Measurements from ENCODE around the gene TRMT1L.
"Not testable (repeated sequence)": the region's sequence is repeated elsewhere in the genome, so short reads cannot be mapped to it uniquely, and the experiment has no call there.

The TRMT1L gene

DNA sequence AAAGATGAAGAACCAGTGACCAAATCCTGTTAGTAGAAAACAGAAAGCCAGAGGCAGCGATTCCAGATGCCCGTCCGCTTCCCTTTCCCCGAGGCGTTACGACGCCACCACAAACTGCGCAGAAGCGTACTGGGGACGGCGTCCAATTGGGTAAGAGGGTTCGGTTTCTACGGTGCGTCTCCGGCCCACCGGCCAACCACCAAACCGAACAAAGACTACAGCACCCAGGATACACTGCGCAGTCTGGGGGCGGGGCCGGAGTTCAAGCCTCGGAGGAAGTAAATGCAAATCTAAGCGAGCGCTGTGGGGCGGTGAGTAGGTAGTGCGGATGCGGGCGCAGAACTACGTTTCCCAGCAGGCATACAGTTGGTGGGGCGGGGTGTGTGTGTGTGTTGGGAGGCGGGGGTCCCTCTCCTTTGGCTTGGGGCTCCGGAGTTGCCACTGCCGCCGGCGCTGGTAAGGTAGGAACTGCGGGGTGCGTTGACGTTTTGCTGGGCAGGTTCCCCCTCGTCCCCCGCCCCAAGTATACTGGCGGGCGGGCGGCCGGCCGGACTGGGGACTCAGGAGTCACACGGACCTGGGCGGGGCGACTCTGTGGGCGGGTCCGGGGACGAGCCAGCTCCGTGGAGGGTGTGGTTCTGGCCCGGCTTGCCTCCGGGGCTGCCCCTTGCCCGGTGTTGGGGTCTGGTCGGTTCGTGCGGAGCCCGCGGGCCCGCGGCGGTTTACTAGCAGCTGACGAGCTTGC is at the start of gene TRMT1L, which contains the start of gene SWT1:
Gene TRMT1L, minus strand, starts transcription at position 100 of the 745 bp plus-strand sequence. CDS start 241 bp downstream, outside the sequence.
Gene SWT1, plus strand, starts transcription at position 314 of the 745 bp plus-strand sequence. CDS start 3,675 bp downstream, outside the sequence.
- Mint-ChIP-seq H3K4me3 (peak within 1 kb of the TSS; percentile 98), H3K27me3 (no peaks in the 10 kb centered on the region), H3K9me3 (no peaks in the 10 kb centered on the region), H3K4me1 (peaks cover 57% of the 10 kb centered on the region), H3K36me3 (peaks cover 5% of the 10 kb centered on the region), H3K27ac (peak within 1 kb of the TSS; percentile 97)

- H3K36me3 Mint-ChIP-seq = peaks cover 33% of the 10 kb centered on the region
Measured at GRCh38 chr1:185200889-185201288, 44.1 kb upstream of the TRMT1L start.

DNA sequence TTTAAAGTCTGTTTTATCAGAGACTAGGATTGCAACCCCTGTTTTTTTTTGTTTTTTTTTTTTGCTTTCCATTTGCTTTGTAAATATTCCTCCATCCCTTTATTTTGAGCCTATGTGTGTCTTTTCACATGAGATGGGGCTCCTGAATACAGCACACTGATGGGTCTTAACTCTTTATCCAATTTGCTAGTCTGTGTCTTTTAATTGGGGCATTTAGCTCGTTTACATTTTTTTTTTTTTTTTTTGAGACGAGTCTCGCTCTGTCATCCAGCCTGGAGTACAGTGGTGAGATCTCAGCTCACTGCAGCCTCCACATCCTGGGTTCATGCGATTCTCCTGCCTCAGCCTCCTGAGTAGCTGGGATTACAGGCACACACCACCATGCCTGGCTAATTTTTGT is 42.0 kb upstream of the TRMT1L start:
- not testable (repeated sequence) for H3K4me1 Mint-ChIP-seq, H3K27me3 Mint-ChIP-seq, H3K4me3 Mint-ChIP-seq, H3K27ac Mint-ChIP-seq
- Mint-ChIP-seq H3K36me3 (peaks cover 35% of the 10 kb centered on the region), H3K9me3 (peaks cover 19% of the 10 kb centered on the region)

More at GRCh38 chr1:185200889-185201288, 44.1 kb upstream of the TRMT1L start:
- H3K9me3 Mint-ChIP-seq = peaks cover 19% of the 10 kb centered on the region
- no peaks in the 10 kb centered on the region for H3K27me3 Mint-ChIP-seq
- no peaks in the 10 kb centered on the region for H3K4me1 Mint-ChIP-seq
- no peak overlapping the region for H3K4me3 Mint-ChIP-seq
- H3K27ac Mint-ChIP-seq = no peak overlapping the region

DNA sequence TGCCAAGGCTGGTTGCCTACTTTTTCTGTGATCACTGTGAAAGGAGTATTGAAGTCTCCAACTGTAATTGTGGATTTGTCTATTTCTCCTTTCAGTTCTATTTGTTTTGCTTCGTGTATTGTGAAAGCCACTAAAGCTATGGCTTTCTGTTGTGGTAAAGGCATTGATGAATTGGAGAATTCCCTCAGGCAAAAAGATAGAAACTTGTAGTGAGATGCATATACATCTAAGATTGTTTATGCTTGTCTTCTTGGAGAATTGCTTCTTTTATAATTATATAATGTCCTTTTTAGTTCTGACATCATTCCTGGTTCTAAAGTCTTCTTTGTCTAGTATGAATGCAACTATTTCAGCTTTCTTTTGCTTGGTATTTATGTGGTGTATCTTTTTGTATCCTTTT is 37.0 kb upstream of the TRMT1L start:
- Mint-ChIP-seq H3K36me3 (peaks cover 33% of the 10 kb centered on the region), H3K27ac (no peak overlapping the region), H3K4me3 (no peak overlapping the region)

DNA sequence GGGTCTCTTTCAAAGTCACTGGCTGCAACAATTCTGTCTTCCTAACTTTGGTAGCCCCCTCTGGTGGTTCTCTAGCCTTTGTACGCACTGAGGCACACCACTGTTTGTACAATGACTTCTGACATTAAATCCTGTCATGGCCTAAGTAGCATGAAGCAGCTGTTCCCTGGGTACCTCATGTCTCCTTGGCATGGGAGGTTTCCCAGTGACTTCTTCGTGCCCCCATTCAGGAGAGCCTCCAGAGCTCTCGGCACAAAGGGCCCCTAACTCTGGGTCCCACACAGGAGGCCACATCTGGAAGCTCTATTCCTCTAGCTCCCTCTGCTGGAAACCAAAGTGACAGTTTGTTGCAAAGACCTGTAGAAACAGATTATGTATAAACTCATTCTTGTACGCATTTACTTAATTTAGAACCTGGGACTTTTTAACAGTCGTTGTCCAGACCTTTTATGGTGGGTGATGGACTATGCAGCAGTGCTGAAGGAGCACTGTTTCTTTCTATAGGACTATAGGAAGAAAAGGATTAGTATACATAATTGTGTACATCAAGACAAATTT is 13.6 kb upstream of the TRMT1L start:
- H3K27ac Mint-ChIP-seq = no peak overlapping the region
- H3K36me3 Mint-ChIP-seq = peaks cover 13% of the 10 kb centered on the region
- H3K27me3 Mint-ChIP-seq = no peaks in the 10 kb centered on the region
- no peak overlapping the region for H3K4me3 Mint-ChIP-seq
- peaks cover 11% of the 10 kb centered on the region for H3K4me1 Mint-ChIP-seq
- H3K9me3 Mint-ChIP-seq = no peaks in the 10 kb centered on the region

More for the DNA sequence above, 37.0 kb upstream of the TRMT1L start:
- Mint-ChIP-seq H3K4me1 (no peaks in the 10 kb centered on the region), H3K9me3 (peaks cover 12% of the 10 kb centered on the region), H3K27me3 (no peaks in the 10 kb centered on the region)

DNA sequence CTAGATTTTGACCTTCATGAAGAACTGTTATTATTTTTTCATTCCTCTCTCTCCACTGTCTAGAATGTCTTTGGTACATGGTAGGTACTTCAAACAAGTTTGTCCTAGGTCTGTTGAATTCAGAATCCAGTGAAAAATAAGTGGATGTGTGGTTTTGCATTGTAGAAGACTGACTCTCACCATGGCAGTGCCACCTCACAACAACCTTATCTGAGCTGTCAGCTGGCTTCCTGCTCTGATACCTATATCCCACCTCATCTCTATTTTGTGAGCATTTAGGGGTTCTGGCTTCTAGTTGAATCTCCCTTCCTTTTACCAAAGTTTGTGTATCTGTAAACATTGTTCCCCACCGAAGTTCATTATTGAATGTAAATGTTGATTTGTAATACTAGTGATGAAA is 9.4 kb upstream of the TRMT1L start:
- H3K27me3 Mint-ChIP-seq = no peaks in the 10 kb centered on the region
- H3K9me3 Mint-ChIP-seq = no peaks in the 10 kb centered on the region
- no peak overlapping the region for H3K4me3 Mint-ChIP-seq
- peaks cover 11% of the 10 kb centered on the region for H3K4me1 Mint-ChIP-seq
- peak overlapping the region; percentile 26 for H3K27ac Mint-ChIP-seq
- peaks cover 10% of the 10 kb centered on the region for H3K36me3 Mint-ChIP-seq

- Mint-ChIP-seq H3K36me3 (peaks cover 5% of the 10 kb centered on the region), H3K9me3 (no peaks in the 10 kb centered on the region), H3K4me1 (peaks cover 30% of the 10 kb centered on the region), H3K27ac (no peak overlapping the region), H3K4me3 (no peak overlapping the region), H3K27me3 (no peaks in the 10 kb centered on the region)
Measured at GRCh38 chr1:185162491-185162890, 5.7 kb upstream of the TRMT1L start.

DNA sequence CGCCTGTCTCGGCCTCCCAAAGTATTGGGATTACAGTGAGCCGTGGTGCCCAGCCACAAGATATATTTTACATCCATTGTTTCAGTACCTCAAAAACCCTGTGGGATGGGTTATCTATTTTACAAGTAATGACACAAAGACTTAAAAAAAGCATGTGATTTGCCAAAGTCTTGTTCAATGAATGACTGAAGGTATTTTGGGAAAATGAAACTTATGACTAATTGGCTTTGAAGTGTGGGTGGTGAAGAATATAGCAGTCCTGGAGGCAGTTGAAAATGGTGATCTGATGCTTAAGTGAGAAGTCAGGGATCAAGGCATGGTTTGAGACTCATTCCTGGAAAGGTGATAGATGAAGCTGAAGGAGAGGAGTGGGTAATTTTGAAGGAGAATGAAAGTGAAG is 3.2 kb upstream of the TRMT1L start:
- H3K27ac Mint-ChIP-seq = peak overlapping the region; percentile 20
- H3K4me1 Mint-ChIP-seq = peaks cover 33% of the 10 kb centered on the region
- no peaks in the 10 kb centered on the region for H3K27me3 Mint-ChIP-seq
- no peaks in the 10 kb centered on the region for H3K9me3 Mint-ChIP-seq
- no peak overlapping the region for H3K4me3 Mint-ChIP-seq
- no peaks in the 10 kb centered on the region for H3K36me3 Mint-ChIP-seq

DNA sequence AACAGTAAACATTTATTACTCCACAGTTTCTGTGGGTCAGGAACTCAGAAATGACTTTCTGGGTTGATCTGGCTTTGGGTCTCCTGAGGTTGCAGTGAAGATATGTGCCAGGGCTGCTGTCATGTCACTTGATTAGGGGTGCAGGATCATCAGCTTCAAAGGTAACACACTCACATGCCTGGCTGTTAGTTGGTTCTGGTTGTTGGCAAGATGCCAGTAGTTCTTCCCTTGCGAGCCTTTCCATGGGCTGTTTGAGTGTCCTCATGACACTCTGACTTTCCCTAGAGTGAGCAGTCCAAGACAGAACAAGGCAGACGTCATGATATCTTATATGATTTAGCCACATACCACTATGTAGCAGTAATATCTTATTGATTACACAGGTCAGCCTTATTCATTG is 2.0 kb upstream of the TRMT1L start:
- H3K9me3 Mint-ChIP-seq = no peaks in the 10 kb centered on the region
- peak overlapping the region; percentile 53 for H3K4me3 Mint-ChIP-seq
- no peak overlapping the region for H3K27ac Mint-ChIP-seq
- no peaks in the 10 kb centered on the region for H3K36me3 Mint-ChIP-seq
- peaks cover 40% of the 10 kb centered on the region for H3K4me1 Mint-ChIP-seq
- H3K27me3 Mint-ChIP-seq = no peaks in the 10 kb centered on the region

DNA sequence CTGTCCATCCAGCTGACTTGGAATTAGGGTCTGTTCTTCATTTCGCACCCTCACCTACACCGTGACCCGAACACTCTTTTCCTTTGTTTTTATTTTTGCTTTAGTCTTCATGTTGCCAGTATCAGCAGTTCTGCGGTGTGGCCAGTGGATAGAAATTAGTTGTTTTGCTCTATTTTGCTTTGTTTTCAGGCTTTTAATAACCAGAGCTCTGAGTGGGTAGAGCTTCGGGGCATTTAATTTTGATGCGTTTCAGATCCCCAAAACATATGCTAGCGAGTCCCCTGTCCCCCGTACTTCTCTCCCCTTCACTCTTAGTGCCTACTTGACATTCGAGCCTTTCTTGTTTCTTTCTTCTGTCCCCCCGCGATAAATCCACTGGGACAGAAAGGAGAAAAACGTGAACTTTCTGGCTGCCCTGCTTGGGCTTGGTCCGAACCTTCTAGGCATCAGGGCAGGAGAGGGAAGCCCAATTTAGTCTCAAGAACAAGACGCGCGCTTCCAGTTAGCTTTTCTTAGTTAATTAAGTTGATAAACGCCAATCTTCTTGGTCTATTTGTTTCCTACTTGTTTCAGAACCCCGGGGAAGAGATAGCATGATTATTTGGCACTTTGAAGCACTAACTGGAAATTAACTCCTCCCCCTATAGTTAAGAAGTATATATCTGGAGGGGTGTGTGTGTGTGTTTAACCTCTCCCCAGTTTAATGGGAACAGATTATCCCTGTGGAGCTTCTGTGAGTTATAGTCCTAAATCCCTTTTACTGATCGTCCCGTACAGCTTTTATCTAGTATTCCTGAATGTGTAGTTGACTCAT is 1.1 kb upstream of the TRMT1L start:
- H3K4me3 Mint-ChIP-seq = peak overlapping the region; percentile 98
- H3K27me3 Mint-ChIP-seq = no peaks in the 10 kb centered on the region
- H3K27ac Mint-ChIP-seq = peak overlapping the region; percentile 91
- H3K9me3 Mint-ChIP-seq = no peaks in the 10 kb centered on the region
- H3K36me3 Mint-ChIP-seq = no peaks in the 10 kb centered on the region
- H3K4me1 Mint-ChIP-seq = peaks cover 50% of the 10 kb centered on the region

- H3K27ac Mint-ChIP-seq = peak overlapping the region; percentile 97
- no peaks in the 10 kb centered on the region for H3K27me3 Mint-ChIP-seq
Measured at GRCh38 chr1:185156288-185156853, 382 bp downstream of the TRMT1L start.

GRCh38 chr1:185155600-185156287 is 1.0 kb downstream of the TRMT1L start:
- Mint-ChIP-seq H3K27me3 (no peaks in the 10 kb centered on the region), H3K27ac (peak overlapping the region; percentile 94), H3K9me3 (no peaks in the 10 kb centered on the region), H3K4me1 (peaks cover 61% of the 10 kb centered on the region), H3K36me3 (peaks cover 9% of the 10 kb centered on the region), H3K4me3 (peak overlapping the region; percentile 98)

More at GRCh38 chr1:185156288-185156853, 382 bp downstream of the TRMT1L start:
- no peaks in the 10 kb centered on the region for H3K9me3 Mint-ChIP-seq
- H3K4me3 Mint-ChIP-seq = peak overlapping the region; percentile 98
- H3K4me1 Mint-ChIP-seq = peaks cover 61% of the 10 kb centered on the region
- H3K36me3 Mint-ChIP-seq = peaks cover 6% of the 10 kb centered on the region

GRCh38 chr1:185154912-185155513 is 1.7 kb downstream of the TRMT1L start:
- Mint-ChIP-seq H3K36me3 (peaks cover 9% of the 10 kb centered on the region), H3K27me3 (no peaks in the 10 kb centered on the region), H3K4me1 (peaks cover 58% of the 10 kb centered on the region), H3K27ac (peak overlapping the region; percentile 94), H3K9me3 (no peaks in the 10 kb centered on the region), H3K4me3 (peak overlapping the region; percentile 98)

- Mint-ChIP-seq H3K27me3 (no peaks in the 10 kb centered on the region), H3K9me3 (no peaks in the 10 kb centered on the region), H3K4me1 (peaks cover 41% of the 10 kb centered on the region), H3K36me3 (peaks cover 22% of the 10 kb centered on the region), H3K27ac (peak overlapping the region; percentile 25), H3K4me3 (no peak overlapping the region)
Measured at GRCh38 chr1:185152187-185152767, 4.5 kb downstream of the TRMT1L start.

Measured in activated naive CD4-positive, alpha-beta T cell treated with anti-CD3 and anti-CD28 coated beads, Interleukin-2, amount 50 U/mL, for 24 hours (primary cell).